Measurements from ENCODE around the gene KLF2. TPM values are rescaled to one million over a fixed set of nuclear protein-coding genes. Genes with fewer than 3 reads are reported as not detected.

Gene KLF2
- total RNA-seq, 2 donors from 2014 or later: 13.2 to 42.2 TPM

GRCh38 chr19:16328824-16329482 is 4.3 kb downstream of the KLF2 start:
- H3K27me3 ChIP-seq: no peaks in the 10 kb centered on the region
- 39 to 48% methylated on average over 11 of the region's 11 CpGs for WGBS, 2 donors
- ATAC-seq: no peak
- no peaks in the 10 kb centered on the region for H3K36me3 ChIP-seq (replicated peaks in 1 of 2; ENCODE audit: insufficient read depth in 1 of 2, low read depth in 2 of 2)
- H3K9me3 ChIP-seq: no peaks in the 10 kb centered on the region
- H3K4me3 ChIP-seq: no peak overlapping the region
- TF ChIP-seq POLR2A (IDR thresholded peaks at IDR 0.05) (no peak), CTCF (IDR thresholded peaks at IDR 0.05) (no peak)
- DNase-seq: no peak
- H3K27ac ChIP-seq: peak overlapping the region; percentile 30 to 80 (median 60)
- H3K4me1 ChIP-seq: peaks cover 15% of the 10 kb centered on the region
- intact Hi-C loops (cut with DNase I): no loop called here

- Histone ChIP-seq H3K4me1 (peaks cover 7% of the 10 kb centered on the region), H3K27ac (peak overlapping the region in 1 of 4 donors; percentile 4), H3K9me3 (no peaks in the 10 kb centered on the region), H3K27me3 (no peaks in the 10 kb centered on the region), H3K4me3 (no peak overlapping the region), H3K36me3 (replicated peaks in 1 of 2; ENCODE audit: insufficient read depth in 1 of 2, low read depth in 2 of 2) (no peaks in the 10 kb centered on the region)
- 17 to 28% methylated on average over 1 to 8 of the region's 8 CpGs for WGBS, 2 donors
- DNase-seq (peak; percentile 39 to 72 (median 64)), ATAC-seq (peak; percentile 34)
- intact Hi-C loops (cut with DNase I): no loop called here
- TF ChIP-seq POLR2A (IDR thresholded peaks at IDR 0.05) (peak in 1 of 3 donors; percentile 18), CTCF (IDR thresholded peaks at IDR 0.05) (no peak)
Observed at GRCh38 chr19:16330368-16330801, 5.8 kb downstream of the KLF2 start.

GRCh38 chr19:16330806-16331690 is 6.4 kb downstream of the KLF2 start:
- WGBS, 2 donors: 64 to 82% methylated on average over 15 to 16 of the region's 16 CpGs
- peaks cover 2% of the 10 kb centered on the region for H3K4me1 ChIP-seq
- intact Hi-C loops (cut with DNase I): no loop called here
- no peak for TF ChIP-seq CTCF (IDR thresholded peaks at IDR 0.05)
- no peak for TF ChIP-seq POLR2A (IDR thresholded peaks at IDR 0.05)
- no peaks in the 10 kb centered on the region for H3K27me3 ChIP-seq
- H3K4me3 ChIP-seq: no peak overlapping the region
- H3K36me3 ChIP-seq (replicated peaks in 1 of 2; ENCODE audit: insufficient read depth in 1 of 2, low read depth in 2 of 2): no peaks in the 10 kb centered on the region
- ATAC-seq: no peak
- peak overlapping the region in 1 of 4 donors; percentile 58 for H3K27ac ChIP-seq
- DNase-seq: no peak
- no peaks in the 10 kb centered on the region for H3K9me3 ChIP-seq

- ATAC-seq (no peak), DNase-seq (no peak)
- H3K9me3 ChIP-seq: no peaks in the 10 kb centered on the region
- no peak overlapping the region for H3K27ac ChIP-seq
- intact Hi-C loops (cut with DNase I): no loop called here
- no peaks in the 10 kb centered on the region for H3K27me3 ChIP-seq
- TF ChIP-seq POLR2A (IDR thresholded peaks at IDR 0.05): no peak
- no peak for TF ChIP-seq CTCF (IDR thresholded peaks at IDR 0.05)
- H3K4me3 ChIP-seq: no peak overlapping the region
- no peaks in the 10 kb centered on the region for H3K36me3 ChIP-seq (replicated peaks in 1 of 2; ENCODE audit: insufficient read depth in 1 of 2, low read depth in 2 of 2)
- 86 to 91% methylated on average over 11 to 12 of the region's 12 CpGs for WGBS, 2 donors
- H3K4me1 ChIP-seq: no peaks in the 10 kb centered on the region
Observed at GRCh38 chr19:16333001-16333586, 8.5 kb downstream of the KLF2 start.

All from body of pancreas (tissue), 4 donors.